Amniotic stem cell (primary cell): ENCODE measurements around the gene RELB.
"Not testable (repeated sequence)": the region's sequence is repeated elsewhere in the genome, so short reads cannot be mapped to it uniquely, and the experiment has no call there.

Experiments
- DNase-seq: peaks from one replicate; lab custom pipeline; 2025; lab: John Stamatoyannopoulos, UW

Gene RELB

DNA sequence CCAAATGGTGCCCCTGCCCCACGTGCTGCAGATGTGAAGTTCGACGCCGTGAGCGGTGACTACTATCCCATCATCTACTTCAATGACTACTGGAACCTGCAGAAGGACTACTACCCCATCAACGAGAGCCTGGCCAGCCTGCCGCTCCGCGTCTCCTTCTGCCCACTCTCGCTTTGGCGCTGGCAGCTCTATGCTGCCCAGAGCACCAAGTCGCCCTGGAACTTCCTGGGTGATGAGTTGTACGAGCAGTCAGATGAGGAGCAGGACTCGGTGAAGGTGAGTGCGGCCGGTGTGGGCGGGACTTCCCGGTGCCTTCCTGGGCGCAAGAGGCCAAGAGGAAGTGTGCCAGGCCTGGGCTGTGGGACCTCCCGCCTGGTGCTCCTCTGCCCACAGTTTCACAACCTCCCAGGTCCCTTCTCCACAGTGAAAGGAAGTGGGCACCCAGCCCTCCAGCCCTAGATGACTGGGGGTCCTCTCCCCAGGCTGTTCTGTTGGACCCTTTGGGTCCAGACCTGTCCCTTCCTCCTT is 14.1 kb upstream of the RELB start:
- no peak for DNase-seq

DNA sequence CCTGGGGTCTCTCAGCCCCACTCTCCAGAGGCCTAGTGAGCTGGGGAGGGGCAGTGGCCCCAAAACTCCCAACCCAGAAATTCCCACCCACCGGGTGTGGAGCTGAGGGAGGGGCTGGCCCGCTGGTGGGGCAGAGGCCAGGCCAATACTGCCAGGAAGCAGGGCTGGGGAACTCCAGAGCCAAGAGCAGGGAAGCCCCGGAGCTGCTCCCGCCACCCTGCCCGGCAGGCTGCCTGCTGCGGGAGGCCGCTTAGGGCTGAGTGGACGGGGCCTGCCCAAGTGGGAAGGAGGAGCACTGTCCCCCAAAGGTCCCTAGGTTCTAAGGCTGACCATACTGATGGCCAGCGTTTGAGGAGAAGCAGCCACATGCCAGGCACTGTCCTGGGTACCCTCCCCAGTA is 13.0 kb upstream of the RELB start:
- no peak for DNase-seq

DNA sequence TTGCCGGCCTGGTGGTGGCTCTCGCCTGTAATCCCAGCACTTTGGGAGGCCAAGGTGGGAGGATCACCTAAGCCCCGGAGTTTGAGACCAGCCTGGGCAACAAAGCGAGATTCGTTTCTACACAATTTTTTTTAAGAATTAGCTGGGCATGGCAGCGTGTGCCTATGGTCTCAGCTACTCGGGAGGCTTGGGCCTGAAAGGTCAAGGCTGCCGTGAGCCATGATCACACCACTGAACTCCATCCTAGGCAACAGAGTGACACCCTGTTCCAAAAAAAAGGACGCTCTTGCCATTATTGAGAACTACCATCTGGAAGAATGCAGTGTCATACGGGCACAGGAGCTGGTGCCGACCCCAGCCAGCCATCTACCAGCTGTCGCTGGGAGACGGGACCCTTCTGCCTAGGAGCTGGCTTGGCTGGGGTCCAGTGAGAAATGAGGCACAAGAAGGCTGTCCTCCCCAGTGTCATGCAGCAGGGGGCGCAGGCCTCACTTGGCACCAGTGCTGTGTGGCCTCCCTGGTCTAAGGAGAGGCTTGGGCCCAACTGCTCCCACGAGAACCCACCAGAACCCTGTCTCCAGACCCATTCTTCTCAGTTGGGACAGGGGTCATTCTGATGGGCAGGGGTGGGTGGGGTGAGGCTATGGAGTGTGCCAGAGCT is 12.2 kb upstream of the RELB start:
- peak; percentile 2 for DNase-seq

DNA sequence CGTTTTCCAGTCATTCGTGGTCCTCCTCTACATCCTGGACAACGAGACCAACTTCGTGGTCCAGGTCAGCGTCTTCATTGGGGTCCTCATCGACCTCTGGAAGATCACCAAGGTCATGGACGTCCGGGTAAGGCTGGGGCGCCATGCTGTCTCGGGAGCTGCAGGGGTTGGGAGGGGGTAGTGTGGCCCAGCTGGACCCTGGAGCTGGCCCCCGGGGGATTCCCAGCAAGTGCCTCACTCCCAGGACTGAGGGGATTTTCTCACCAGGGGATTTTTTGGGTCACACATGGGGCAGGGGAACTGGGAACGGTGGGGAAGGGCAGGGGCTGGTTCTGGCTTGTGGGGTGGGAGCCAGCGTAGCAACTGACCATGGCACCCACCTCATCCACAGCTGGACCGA is 10.8 kb upstream of the RELB start:
- no peak for DNase-seq

DNA sequence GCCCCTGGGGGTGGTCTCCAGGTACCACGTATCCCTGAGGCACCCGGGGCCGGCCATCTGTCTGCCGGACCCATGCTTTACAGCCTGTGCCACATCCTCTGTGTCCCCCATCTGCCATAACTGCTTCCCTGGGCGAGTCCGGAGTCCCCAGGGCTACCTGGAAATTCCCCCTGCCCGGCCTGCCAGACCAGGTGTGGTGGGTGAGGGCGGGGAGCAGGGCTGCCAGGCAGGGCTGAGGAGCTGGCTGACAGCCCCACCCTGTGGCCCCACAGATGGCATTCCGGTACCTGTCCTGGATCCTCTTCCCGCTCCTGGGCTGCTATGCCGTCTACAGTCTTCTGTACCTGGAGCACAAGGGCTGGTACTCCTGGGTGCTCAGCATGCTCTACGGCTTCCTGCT is 10.3 kb upstream of the RELB start:
- no peak for DNase-seq

DNA sequence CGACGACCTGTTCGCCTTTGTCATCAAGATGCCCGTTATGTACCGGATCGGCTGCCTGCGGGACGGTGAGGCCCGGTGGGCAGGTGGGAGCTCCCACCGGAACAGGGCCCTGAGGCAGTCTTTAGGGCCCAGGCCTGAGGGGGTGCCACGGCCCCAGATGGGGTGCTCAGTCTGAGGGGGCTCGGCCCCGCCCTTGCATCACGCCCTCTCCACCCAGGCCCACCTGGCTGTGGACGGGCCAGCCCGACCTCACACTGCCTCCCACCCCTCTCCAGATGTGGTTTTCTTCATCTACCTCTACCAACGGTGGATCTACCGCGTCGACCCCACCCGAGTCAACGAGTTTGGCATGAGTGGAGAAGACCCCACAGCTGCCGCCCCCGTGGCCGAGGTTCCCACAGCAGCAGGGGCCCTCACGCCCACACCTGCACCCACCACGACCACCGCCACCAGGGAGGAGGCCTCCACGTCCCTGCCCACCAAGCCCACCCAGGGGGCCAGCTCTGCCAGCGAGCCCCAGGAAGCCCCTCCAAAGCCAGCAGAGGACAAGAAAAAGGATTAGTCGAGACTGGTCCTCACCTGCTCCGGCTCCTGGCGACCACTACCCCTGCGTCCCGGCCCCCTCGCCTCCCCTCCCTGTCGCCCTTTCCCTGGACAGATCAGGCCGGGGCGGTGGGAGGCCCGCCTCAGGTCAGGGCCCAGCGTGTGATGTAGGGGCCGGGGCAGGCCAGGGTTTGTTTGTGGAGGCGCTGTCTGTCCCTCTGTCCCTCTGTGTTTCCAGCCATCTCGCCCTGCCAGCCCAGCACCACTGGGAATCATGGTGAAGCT is 8.7 kb upstream of the RELB start:
- no peak for DNase-seq

DNA sequence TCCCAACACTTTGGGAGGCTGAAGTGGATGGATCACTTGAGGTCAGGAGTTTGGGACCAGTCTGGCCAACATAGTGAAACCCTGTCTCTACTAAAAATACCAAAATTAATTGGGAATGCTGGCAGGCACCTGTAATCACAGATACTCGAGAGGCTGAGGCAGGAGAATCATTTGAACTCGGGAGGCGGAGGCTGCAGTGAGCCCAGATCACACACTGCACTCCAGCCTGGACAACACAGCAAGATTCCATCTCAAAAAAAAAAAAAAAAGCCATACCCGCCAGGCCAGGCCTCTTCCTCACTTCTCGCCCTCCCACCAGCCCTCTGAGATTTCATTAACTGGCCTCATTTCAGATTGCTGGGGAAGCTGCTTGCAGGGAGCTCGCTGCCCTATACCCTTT is 7.7 kb upstream of the RELB start:
- no peak for DNase-seq

DNA sequence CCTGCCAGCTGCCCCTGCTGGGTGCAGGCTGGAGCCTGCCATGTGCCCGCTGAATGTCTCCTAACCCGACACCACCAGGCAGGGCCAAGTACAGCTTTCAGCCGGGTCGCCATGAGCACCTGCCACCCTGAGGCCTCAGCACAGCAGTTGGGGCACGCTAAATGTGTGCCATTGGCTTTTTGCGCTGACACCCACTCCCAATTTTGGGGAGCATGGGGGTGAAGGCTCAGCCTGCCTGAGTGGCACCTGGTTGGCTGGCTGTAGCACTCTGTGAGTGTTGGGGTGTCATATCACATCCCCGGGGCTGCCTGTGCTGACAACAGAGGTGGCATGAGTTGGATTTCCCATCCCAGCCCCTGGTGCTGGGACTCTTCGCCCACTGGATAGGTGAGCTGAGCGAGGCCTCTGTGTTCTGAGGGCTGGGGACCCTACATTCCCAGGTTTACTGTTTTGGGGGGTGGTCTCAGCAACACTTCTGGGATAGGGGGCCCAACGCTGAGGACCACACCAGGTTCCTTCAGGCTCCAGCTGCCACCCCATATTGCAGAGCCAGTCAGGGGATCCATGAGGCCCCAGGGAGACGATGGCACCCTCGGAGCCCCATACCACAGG is 7.2 kb upstream of the RELB start:
- no peak for DNase-seq

DNA sequence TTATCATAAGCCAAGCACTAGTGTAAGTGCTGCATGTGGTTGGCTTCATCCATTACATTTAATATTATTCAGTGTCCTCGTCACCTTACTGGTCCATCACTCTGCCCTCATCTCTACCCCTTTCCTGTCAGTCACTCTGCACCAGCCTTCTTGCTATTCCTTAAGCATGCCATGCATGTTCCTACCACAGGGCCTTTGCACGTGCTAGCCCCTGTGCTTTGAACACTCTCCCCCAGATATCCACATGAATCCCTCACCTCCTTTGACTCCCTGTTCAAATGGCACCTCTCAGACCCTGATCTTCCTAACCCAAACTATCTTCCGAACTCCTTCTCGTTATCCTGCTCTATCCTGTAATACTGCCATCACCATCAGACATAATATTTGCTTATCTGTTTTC is 3.2 kb upstream of the RELB start:
- DNase-seq: no peak

DNA sequence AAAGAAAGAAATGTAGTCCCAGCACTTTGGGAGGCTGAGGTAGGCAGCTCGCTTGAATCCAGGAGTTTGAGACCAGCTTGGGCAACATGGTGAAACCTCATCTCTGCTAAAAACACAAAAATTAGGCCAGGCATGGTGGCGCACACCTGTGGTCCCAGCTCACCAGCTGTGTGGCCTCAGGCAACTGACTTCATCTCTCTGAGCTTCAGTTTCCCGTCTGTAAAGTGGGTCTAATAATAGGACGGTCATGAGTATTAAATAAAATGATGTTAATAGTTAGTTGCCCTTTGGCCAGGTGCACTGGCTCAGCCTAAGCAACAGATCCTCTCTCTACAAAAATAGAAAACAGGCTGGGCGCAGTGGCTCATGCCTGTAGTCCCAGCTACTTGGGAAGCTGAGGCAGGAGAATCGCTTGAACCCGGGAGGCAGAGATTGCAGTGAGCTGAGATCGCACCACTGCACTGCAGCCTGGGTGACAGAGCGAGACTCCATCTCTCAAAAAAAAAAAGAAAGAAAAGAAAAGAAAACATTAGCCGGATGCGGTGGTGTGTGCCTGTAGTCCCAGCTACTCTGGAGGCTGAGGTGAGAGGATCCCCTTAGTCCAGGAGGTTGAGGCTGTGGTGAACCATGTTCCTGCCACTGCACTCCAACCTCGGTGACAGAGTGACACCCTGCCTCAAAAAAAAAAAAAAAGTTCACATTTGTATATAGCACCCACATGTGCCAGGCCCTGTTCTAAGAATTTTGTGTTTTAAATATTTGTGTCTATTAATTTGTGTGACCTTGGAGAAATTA is 1.9 kb upstream of the RELB start:
- DNase-seq: not testable (repeated sequence)

DNA sequence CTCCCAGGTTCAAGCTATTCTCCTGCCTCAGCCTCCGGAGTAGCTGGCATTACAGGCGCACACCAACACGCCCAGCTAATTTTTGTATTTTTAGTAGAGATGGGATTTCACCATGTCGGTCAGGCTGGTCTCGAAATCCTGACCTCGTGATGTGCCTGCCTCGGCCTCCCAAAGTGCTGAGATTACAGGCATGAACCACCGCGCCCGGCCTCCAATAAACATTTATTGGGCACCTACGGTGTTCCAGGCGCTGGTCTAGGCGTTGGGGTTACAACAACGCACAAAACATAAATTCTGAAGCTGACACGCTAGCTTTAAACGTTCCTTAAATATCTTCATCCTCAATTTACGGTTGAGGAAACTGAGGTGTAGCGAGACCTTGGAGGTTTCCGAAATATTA is 599 bp upstream of the RELB start:
- DNase-seq: not testable (repeated sequence)

DNA sequence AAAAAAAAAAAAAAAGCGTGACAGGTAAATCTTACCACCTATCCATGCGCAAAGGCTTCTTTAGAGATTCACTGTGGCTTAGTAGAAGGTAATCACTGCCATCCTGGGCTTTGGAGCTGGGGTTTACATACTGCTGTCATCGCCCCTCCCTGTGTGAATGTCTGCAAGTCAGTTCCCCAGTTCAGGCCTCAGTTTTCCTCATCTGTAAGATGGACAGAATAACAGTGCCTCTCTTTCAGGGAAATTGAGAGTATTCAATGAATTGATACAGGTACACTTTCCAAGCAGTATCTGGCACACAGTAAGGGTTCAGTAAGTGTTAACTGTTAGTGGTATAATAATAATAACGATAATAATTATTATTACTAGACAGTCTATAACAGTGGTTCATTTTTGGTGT is 2.2 kb downstream of the RELB start:
- no peak for DNase-seq

DNA sequence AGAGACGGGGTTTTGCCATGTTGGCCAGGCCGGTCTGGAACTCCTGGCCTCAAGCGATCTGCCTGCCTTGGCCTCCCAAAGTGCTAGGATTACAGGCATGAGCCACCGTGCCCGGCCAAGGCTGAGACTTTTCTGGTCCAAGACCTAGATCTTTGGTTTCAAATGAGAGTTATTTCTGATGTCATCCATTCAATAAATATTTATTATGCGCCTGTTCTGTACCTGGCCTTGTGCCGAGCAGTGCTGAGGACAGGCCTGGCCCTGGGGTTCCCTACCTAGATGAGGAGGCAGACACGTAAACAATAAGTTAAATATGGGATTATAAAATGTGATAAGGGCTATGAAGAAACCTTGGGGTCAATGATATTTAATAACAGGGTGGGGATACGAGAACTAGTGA is 4.5 kb downstream of the RELB start:
- no peak for DNase-seq

DNA sequence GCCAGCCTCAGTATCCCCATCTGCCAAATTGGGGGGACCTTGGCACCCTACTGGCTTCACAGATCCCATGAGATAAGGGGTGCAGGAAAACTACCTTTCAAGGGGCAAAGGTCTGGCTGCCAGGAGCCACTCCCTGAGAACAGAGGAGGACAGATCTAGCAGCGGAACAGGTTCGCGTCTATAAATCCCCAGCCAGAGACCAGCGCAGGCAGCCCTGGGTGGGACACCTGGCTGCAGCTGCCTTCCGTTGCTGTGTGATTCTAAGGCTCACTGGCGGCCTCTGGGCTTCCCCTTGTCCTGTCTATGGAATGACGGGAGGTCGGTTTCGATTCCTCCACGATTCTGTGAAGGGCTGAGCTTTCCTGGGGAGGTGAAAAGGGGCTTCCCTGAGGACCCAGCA is 7.3 kb downstream of the RELB start:
- no peak for DNase-seq

DNA sequence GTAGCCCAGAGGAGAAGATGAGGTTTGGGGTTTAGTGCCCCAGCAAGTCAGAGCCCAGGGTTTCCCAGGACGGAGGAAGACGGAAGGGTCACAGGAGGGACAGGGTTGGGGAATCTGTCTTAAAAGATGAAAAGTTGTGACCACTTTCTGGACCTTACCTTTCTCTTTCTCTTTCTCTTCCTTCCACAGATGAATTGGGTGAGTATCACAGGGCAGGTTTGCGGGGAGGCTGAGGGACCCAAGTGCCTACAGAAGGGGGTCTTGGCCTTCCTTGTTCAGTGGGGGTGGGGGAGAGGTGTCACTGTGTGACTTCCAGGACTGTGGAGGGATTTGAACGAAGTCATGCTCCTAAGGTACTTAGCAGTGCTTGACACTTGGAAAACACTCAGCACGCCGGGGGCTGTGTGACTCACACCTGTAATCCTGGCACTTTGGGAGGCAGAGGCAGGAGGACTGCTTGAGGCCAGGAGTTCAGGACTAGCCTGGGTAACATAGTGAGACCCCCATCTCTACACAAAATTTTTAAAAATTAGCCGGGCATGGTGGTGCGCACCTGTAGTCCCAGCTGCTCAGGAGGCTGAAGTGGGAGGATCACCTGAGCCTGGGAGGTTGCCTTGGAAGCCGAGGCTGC is 8.5 kb downstream of the RELB start:
- DNase-seq: no peak

DNA sequence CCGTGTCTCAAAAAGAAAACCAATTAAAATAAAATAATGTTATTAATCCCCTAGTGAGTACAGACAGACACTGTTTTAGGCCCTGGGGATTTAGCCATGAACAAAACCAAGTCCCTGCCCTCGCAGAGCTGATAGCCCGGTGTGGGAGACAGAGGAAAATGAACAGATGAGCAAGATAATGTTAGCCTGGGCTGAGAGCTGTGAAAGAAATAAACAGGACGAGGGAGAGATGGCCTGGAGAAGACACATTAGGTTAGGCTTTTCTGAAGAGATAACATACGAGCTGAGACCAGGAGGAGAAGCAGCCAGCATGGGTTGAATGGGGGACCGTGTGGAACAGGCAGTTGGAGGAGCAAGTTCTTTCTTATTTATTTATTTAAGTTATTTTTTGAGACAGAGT is 9.0 kb downstream of the RELB start:
- no peak for DNase-seq

DNA sequence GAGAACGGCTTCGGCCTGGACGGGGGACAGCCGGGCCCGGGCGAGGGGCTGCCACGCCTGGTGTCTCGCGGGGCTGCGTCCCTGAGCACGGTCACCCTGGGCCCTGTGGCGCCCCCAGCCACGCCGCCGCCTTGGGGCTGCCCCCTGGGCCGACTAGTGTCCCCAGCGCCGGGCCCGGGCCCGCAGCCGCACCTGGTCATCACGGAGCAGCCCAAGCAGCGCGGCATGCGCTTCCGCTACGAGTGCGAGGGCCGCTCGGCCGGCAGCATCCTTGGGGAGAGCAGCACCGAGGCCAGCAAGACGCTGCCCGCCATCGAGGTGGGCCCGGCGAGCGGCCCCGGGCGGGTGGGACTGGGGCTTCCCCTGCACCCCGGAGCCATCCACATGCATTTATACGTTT is 10.7 kb downstream of the RELB start:
- DNase-seq: no peak

DNA sequence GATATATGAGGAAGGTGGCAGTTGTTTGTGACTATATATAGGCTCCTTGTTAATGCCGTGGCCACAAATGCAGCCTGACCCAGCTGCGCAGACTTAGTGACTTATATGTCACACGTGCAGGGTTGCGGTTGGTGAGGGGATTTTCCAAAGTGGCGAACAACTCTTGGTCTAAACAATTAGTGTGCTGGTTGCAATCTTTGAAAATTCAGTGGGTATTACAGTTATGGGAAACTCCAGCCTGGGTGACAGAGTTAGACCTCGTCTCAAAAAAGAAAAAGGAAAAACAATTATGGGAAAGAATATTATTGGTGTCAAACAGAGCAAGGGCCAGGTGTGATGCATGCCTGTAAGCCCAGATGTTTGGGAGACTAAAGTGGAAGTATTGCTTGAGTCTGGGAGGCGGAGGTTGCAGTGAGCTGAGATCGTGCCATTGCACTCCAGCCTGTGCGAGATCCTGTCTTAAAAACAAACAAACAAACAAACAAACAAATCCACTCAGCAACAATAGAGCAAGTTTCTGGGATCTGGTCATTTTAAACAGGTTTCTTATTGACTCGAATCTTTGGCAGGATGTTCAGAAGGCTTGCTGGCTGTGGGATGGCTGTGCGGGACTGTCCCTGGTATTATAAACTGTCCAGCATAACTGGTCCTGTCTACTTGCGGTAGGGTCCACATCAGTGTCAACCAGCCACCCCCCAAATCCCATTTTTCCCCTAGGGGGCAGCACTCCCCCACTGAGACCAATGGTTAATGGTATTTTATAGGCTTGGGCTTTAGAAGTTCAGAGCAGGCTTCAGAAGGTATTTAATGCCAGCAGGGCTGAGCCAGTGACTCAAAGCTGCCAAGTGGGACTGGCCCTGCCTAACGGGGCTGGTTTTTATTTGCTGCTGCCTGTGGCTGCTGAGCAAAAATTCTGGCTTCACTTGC is 15.4 kb downstream of the RELB start:
- DNase-seq: peak; percentile 11

DNA sequence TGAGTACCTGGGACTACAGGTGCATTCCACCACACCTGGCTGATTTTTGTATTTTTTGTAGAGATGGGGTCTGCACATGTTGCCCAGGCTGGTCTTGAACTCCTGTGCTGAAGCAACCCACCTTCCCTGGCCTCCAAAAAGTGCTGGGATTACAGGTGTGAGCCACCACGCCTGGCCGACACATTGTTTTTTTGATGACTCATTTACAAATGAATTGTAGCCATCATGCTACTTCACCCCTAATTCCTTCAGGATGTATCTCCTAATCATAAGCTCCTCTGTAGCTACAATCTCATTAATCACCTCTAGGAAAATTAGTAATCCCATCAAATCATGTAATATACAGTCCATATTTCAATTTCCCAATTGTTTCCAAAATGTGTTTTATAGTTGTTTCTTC is 17.9 kb downstream of the RELB start:
- no peak for DNase-seq

DNA sequence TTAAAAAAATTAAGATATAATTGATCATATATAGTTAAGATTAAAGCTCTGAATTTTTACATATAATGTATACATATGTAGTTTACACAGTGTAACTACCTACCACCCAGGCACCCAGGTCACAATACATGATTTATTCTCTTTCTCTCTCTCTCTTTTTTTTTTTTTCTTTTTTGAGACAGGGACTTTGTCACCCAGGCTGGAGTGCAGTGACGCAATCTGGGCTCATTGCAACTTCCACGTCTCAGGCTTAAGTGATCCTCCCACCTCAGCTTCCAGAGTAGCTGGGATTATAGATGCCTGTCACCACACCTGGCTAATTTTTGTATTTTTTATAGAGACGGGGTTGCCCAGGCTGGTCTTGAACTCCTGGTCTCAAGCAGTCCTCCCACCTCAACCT is 18.8 kb downstream of the RELB start:
- DNase-seq: no peak

DNA sequence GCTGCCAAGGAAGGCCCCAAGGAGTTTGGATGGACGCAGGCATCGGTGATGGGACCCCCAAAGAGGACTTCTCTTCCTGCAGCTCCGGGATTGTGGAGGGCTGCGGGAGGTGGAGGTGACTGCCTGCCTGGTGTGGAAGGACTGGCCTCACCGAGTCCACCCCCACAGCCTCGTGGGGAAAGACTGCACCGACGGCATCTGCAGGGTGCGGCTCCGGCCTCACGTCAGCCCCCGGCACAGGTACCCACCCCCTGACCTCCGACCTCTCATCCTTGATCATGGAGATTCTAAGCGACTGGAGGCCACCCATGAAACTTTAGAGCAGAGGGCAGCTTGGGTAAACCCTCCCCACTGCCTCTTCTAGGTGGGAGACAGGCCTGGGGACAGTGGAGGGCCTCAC is 20.7 kb downstream of the RELB start:
- DNase-seq: no peak
